Omental fat pad (tissue), 4 donors: ENCODE measurements around the gene VPS18. TPM values are rescaled to one million over a fixed set of nuclear protein-coding genes. Genes with fewer than 3 reads are reported as not detected.

Experiments
- ATAC-seq: fragments of 150-250 bp; one replicate; pipeline ENCODE4 v1.9.1; 2016; ENCODE audit warnings: mild to moderate bottlenecking, moderate library complexity; ENCODE audit not compliant: low FRiP score
- DNase-seq: peaks from one replicate; pipeline ENCODE4 v3.0.0-alpha.2; 2019; ENCODE audit warnings: low spot score
- CTCF ChIP-seq, 3 donors: fragments of 450-650 bp; IDR thresholded peaks; one replicate each; pipeline ENCODE4 v1.5.1; 2016 to 2017; ENCODE audit warnings: antibody characterized with exemption in 3 of 3, mild to moderate bottlenecking in 3 of 3, moderate library complexity in 2 of 3
- total RNA-seq, 4 donors: library from RNA; depleted of rRNA; stranded (reverse); fragments of >200 nt; gene quantifications; one replicate each; pipeline ENCODE4 v1.1.0, GENCODE V29; 2016

The VPS18 gene
- 10 to 100 TPM; 25.2 to 32.9 (median 28.9) TPM for total RNA-seq

DNA sequence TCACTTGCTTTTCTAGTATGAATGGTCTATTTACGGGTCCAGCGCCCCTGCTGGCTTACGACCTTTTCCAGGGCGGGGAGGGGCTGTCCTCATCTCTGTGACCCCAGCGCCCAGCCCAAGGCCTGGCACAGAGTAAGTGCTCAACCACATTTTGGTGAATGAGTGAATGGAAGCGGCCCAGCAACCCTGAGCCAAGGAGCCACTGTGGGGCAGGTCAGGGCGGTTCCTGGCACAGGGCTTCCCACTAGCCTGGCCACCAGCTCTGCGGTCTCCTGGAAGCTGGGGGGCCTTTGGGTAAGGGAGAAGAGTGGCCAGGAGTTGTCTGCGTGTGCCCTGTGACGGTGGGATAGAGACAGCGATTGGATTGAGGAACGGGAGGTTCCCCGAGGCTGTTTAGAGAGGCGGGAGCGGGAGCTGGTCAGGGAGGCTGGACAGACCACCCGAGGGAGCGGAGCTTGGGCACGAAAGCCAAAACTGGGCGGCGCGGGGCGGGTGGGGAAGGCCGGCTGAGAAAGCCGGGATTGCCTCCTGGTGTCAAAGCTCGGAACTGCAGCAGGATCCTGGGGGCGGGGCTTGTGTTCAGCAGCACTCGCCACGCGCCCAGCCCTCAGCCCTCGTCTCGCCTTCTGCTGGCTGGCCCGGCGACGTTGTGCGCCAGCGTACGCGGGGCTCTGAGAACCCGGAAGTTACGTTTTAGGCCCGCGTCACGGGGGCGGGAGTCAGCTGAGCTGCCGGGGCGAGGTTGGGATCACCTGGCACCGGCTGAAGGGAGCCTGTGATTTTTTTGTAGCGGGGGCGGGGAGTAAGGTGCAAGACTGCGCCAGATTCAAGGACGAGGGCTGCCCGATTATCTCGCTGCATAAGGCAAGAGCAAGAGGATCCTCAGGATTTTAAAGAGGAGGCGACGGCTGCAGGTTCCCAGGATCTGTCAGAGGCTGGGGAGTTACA lies at the start of gene VPS18:
VPS18 (plus strand) TSS at position 718 of the 948 bp plus-strand sequence. CDS start 319 bp downstream, outside the sequence.
- peak in 2 of 3 donors; percentile 56 to 76 for TF ChIP-seq CTCF (IDR thresholded peaks at IDR 0.05)
- DNase-seq (peak; percentile 99), ATAC-seq (peak; percentile 95)

DNA sequence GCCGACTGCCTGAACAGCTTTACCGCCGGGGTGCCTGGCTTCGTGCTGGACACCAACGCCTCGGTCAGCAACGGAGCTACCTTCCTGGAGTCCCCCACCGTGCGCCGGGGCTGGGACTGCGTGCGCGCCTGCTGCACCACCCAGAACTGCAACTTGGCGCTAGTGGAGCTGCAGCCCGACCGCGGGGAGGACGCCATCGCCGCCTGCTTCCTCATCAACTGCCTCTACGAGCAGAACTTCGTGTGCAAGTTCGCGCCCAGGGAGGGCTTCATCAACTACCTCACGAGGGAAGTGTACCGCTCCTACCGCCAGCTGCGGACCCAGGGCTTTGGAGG lies 49.6 kb upstream of the VPS18 start:
- DNase-seq = no peak
- peak; percentile 24 for ATAC-seq
- no peak for TF ChIP-seq CTCF (IDR thresholded peaks at IDR 0.05)

- ATAC-seq (no peak), DNase-seq (no peak)
- no peak for TF ChIP-seq CTCF (IDR thresholded peaks at IDR 0.05)
These were observed 49.2 kb upstream of the VPS18 start for GRCh38 chr15:40845036-40845435.

DNA sequence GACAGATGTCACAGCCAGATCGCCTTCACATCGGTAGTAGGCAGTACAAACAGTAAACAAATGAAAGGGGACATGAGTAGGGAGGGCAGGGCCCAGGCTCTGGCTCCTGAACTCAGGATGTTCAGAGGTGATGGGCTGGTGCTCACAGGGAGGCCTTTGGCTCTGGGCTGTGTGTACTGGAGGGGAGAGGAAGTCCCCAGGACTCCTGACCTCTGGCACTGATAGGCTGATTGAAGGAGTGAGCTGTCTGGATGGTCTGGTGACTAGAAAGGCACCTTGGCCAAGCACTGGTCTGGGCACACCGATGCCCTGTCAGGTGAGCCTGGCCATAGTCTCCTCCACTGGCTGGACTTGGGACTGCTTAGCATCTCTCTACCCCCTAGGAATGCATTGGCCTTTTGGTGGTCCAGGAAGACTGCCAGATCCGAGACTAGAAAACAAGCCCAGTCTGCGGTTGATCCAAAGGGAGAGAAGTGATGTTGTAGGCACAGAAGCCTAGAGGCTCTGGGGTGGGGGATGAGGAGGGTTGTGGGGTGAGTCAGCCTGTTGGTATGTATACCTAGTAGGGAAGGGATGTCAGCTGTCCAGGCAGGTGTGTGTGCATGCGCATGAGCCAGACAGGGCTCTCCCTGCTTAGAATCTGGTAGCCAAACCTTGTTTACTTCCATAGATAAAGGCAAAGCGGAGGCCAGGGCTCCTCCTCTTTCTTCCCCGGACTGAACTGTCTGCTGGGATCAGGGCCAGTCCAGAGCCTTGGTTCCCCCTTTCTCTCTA lies 48.6 kb upstream of the VPS18 start:
- no peak for DNase-seq
- ATAC-seq = no peak
- TF ChIP-seq CTCF (IDR thresholded peaks at IDR 0.05) = no peak

DNA sequence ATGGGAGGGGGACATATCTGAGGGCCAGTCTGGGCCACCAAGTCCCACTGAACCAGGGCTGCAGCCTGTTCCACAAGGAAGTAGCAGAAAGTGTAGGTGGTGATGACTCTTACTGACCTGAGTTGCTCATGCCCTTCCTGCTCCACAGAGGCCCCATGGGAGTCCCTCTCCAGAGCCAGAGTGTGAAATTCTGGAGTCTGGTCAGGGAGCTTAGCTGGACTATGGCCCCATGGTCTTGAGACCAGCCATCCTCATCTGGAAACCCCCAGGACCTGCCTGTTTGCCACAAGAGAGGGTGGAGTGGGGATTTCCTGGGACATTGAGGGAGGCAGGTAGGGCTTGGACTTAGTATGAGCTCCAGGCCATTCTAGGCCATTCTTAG lies 47.4 kb upstream of the VPS18 start:
- no peak for DNase-seq
- no peak for TF ChIP-seq CTCF (IDR thresholded peaks at IDR 0.05)
- no peak for ATAC-seq

DNA sequence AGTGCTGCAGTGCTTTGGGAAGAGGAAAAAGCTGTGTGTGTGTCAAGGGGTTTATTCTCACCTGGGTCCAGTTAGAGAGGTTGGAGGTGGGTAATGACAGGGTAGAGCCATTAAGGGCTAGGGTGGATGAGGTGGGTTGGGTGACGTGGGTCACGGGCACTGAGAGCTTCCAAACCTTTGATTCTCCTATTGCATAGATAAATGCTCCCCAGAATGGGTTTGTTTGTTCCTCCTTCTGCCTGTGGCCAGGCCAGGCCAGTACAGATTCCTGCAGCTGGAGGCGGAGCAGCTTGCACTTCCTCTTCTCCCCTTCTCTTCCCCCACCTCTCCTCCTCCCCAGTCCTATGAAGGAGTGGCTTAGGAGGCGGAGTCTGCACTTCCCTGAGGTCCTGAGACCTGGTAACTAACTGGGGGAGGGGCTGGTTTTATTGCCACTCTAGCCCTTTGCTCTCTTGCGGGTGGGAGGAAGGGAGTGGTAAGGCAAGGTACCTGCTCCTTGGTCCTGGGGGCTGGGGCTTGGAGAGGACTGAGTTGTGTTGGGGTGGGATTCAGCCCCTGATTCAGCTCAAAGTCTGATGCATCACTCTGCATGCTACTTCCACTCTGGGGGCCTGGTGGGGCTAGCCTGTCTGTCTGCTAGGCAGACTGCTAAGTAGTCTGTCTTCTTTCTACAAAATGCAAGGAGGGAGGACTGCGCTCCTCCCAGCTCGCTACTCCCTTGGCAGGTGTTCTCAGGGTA lies 46.9 kb upstream of the VPS18 start:
- no peak for DNase-seq
- no peak for ATAC-seq

More for the DNA sequence above, 46.9 kb upstream of the VPS18 start:
- TF ChIP-seq CTCF (IDR thresholded peaks at IDR 0.05) = no peak
